Measurements from ENCODE around the gene ZNF620.

Gene ZNF620

GRCh38 chr3:40476478-40477470, 29.1 kb upstream of the ZNF620 start, which contains the start of gene ZNF619:
ZNF619 (plus strand) TSS chr3:40477122; CDS start chr3:40477980, 858 bp downstream.
- peak; percentile 84 for DNase-seq (ENCODE audit: low spot score)
- no peak for TF ChIP-seq CTCF (IDR thresholded peaks at IDR 0.05)
- Histone ChIP-seq H3K27ac (peak within 1 kb of the TSS; percentile 65 to 73), H3K4me3 (peak within 1 kb of the TSS; percentile 79)

GRCh38 chr3:40477666-40478065, 28.2 kb upstream of the ZNF620 start:
- H3K4me3 ChIP-seq = peak overlapping the region; percentile 79
- DNase-seq (ENCODE audit: low spot score) = no peak
- H3K27ac ChIP-seq = peak overlapping the region in 1 of 2 donors; percentile 65
- no peak for TF ChIP-seq CTCF (IDR thresholded peaks at IDR 0.05)

- DNase-seq (ENCODE audit: low spot score) = no peak
- Histone ChIP-seq H3K27ac (no peak overlapping the region), H3K4me3 (no peak overlapping the region)
- no peak for TF ChIP-seq CTCF (IDR thresholded peaks at IDR 0.05)
These were observed 18.7 kb upstream of the ZNF620 start for GRCh38 chr3:40487172-40487571.

GRCh38 chr3:40490916-40491315, 14.9 kb upstream of the ZNF620 start:
- Histone ChIP-seq H3K27ac (no peak overlapping the region), H3K4me3 (no peak overlapping the region)
- DNase-seq (ENCODE audit: low spot score) = no peak
- TF ChIP-seq CTCF (IDR thresholded peaks at IDR 0.05) = no peak

- DNase-seq (ENCODE audit: low spot score) = no peak
- no peak for TF ChIP-seq CTCF (IDR thresholded peaks at IDR 0.05)
- Histone ChIP-seq H3K4me3 (no peak overlapping the region), H3K27ac (no peak overlapping the region)
These were observed 11.1 kb upstream of the ZNF620 start for GRCh38 chr3:40494698-40495097.

GRCh38 chr3:40497288-40497687, 8.6 kb upstream of the ZNF620 start:
- no peak for TF ChIP-seq CTCF (IDR thresholded peaks at IDR 0.05)
- Histone ChIP-seq H3K4me3 (no peak overlapping the region), H3K27ac (no peak overlapping the region)
- DNase-seq (ENCODE audit: low spot score) = no peak

- no peak for TF ChIP-seq CTCF (IDR thresholded peaks at IDR 0.05)
- no peak overlapping the region for H3K4me3 ChIP-seq
- no peak overlapping the region for H3K27ac ChIP-seq
- no peak for DNase-seq (ENCODE audit: low spot score)
These were observed 5.9 kb upstream of the ZNF620 start for GRCh38 chr3:40499952-40500351.

Measured in coronary artery (tissue), 2 donors.